ENCODE data around the gene LRFN4. TPM values are rescaled to one million over a fixed set of nuclear protein-coding genes. Genes with fewer than 3 reads are reported as not detected.

LRFN4 gene
- polyA plus RNA-seq, 1 donor from 2014 or later, result 85.0 TPM

- no peak overlapping the region for H3K4me3 ChIP-seq (ENCODE audit: low read length)
- no peak overlapping the region for H2AFZ ChIP-seq (ENCODE audit: low read depth, low read length)
- H3K4me2 ChIP-seq (ENCODE audit: low read length), result no peak overlapping the region
- H3K9me3 ChIP-seq (ENCODE audit: low read length), result no peaks in the 10 kb centered on the region
- no peaks in the 10 kb centered on the region for H3F3A ChIP-seq (ENCODE audit: insufficient read depth, low read length, poor library complexity, severe bottlenecking)
- H3K9me2 ChIP-seq (ENCODE audit: insufficient read depth, low read length), result no peaks in the 10 kb centered on the region
- no peaks in the 10 kb centered on the region for H4K20me1 ChIP-seq (ENCODE audit: insufficient read depth)
- H3K36me3 ChIP-seq (ENCODE audit: insufficient read depth, low read length), result no peaks in the 10 kb centered on the region
- peaks cover under 1% of the 10 kb centered on the region for H3K79me2 ChIP-seq (replicated peaks; ENCODE audit: insufficient read depth, low read length)
- no peak overlapping the region for H3K9ac ChIP-seq (ENCODE audit: low read length)
- H3K27ac ChIP-seq (ENCODE audit: low read length), result no peak overlapping the region
- no peak for TF ChIP-seq MXI1 (conservative IDR thresholded peaks at IDR 0.05; ENCODE audit: poor library complexity, severe bottlenecking)
- no peak for TF ChIP-seq REST (IDR thresholded peaks at IDR 0.05; ENCODE audit: borderline replicate concordance)
- TF ChIP-seq EZH2 (IDR thresholded peaks at IDR 0.05; ENCODE audit: borderline replicate concordance, insufficient read depth, low read length, poor library complexity, severe bottlenecking), result no peak
- TF ChIP-seq TAF1 (IDR thresholded peaks at IDR 0.05; ENCODE audit: low read depth), result no peak
- no peak for TF ChIP-seq POLR2AphosphoS5 (IDR thresholded peaks at IDR 0.05)
- no peak for TF ChIP-seq EP300 (conservative IDR thresholded peaks at IDR 0.05; ENCODE audit: poor library complexity, severe bottlenecking)
- TF ChIP-seq, protein P1, sequence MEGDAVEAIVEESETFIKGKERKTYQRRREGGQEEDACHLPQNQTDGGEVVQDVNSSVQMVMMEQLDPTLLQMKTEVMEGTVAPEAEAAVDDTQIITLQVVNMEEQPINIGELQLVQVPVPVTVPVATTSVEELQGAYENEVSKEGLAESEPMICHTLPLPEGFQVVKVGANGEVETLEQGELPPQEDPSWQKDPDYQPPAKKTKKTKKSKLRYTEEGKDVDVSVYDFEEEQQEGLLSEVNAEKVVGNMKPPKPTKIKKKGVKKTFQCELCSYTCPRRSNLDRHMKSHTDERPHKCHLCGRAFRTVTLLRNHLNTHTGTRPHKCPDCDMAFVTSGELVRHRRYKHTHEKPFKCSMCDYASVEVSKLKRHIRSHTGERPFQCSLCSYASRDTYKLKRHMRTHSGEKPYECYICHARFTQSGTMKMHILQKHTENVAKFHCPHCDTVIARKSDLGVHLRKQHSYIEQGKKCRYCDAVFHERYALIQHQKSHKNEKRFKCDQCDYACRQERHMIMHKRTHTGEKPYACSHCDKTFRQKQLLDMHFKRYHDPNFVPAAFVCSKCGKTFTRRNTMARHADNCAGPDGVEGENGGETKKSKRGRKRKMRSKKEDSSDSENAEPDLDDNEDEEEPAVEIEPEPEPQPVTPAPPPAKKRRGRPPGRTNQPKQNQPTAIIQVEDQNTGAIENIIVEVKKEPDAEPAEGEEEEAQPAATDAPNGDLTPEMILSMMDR (IDR thresholded peaks at IDR 0.05; ENCODE audit: poor library complexity, severe bottlenecking), result no peak
- no peak for TF ChIP-seq RAD21 (conservative IDR thresholded peaks at IDR 0.05)
- TF ChIP-seq SMC3 (conservative IDR thresholded peaks at IDR 0.05; ENCODE audit: poor library complexity), result no peak
- no peaks in the 10 kb centered on the region for H3K27me3 ChIP-seq (ENCODE audit: insufficient read depth, low read depth, low read length)
Measured at GRCh38 chr11:66849501-66850234, 7.2 kb upstream of the LRFN4 start.

DNA sequence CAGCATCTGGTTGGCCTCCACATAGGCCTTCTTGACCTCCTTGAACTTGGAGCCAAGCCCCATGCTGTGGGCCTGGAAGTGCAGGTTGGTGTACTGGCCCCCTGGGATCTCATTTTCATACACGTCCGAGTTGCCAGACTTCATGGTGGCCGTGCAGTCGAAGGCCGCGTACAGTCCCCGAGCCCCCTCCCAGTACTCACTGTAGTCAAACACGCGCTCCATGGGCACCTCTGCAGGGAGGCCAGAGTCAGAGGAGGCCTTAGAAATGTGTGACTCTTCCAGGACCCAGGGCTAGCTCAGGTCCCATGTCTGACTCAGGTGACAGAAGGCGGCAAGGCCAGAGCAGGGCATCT lies 6.7 kb upstream of the LRFN4 start:
- H3K79me2 ChIP-seq (replicated peaks; ENCODE audit: insufficient read depth, low read length), result no peaks in the 10 kb centered on the region
- no peak overlapping the region for H3K4me3 ChIP-seq (ENCODE audit: low read length)
- H3K27me3 ChIP-seq (ENCODE audit: insufficient read depth, low read depth, low read length), result no peaks in the 10 kb centered on the region
- H3K27ac ChIP-seq (ENCODE audit: low read length), result no peak overlapping the region
- no peaks in the 10 kb centered on the region for H3F3A ChIP-seq (ENCODE audit: insufficient read depth, low read length, poor library complexity, severe bottlenecking)
- H3K9me2 ChIP-seq (ENCODE audit: insufficient read depth, low read length), result no peaks in the 10 kb centered on the region
- H3K36me3 ChIP-seq (ENCODE audit: insufficient read depth, low read length), result no peaks in the 10 kb centered on the region
- H3K9me3 ChIP-seq (ENCODE audit: low read length), result no peaks in the 10 kb centered on the region
- no peak overlapping the region for H3K9ac ChIP-seq (ENCODE audit: low read length)
- no peaks in the 10 kb centered on the region for H4K20me1 ChIP-seq (ENCODE audit: insufficient read depth)
- H2AFZ ChIP-seq (ENCODE audit: low read depth, low read length), result no peak overlapping the region
- no peak overlapping the region for H3K4me2 ChIP-seq (ENCODE audit: low read length)
- no peak for TF ChIP-seq POLR2AphosphoS5 (IDR thresholded peaks at IDR 0.05)
- no peak for TF ChIP-seq TAF1 (IDR thresholded peaks at IDR 0.05; ENCODE audit: low read depth)
- no peak for TF ChIP-seq RAD21 (conservative IDR thresholded peaks at IDR 0.05)
- TF ChIP-seq EP300 (conservative IDR thresholded peaks at IDR 0.05; ENCODE audit: poor library complexity, severe bottlenecking), result no peak
- TF ChIP-seq MXI1 (conservative IDR thresholded peaks at IDR 0.05; ENCODE audit: poor library complexity, severe bottlenecking), result no peak
- TF ChIP-seq, protein P1 (IDR thresholded peaks at IDR 0.05; ENCODE audit: poor library complexity, severe bottlenecking), result no peak
- TF ChIP-seq REST (IDR thresholded peaks at IDR 0.05; ENCODE audit: borderline replicate concordance), result no peak
- no peak for TF ChIP-seq EZH2 (IDR thresholded peaks at IDR 0.05; ENCODE audit: borderline replicate concordance, insufficient read depth, low read length, poor library complexity, severe bottlenecking)
- TF ChIP-seq SMC3 (conservative IDR thresholded peaks at IDR 0.05; ENCODE audit: poor library complexity), result no peak

All from neural cell (in vitro differentiated cells).